Sigmoid colon (tissue), 7 donors: Measurements from ENCODE around the gene COX10. TPM values are rescaled to one million over a fixed set of nuclear protein-coding genes. Genes with fewer than 3 reads are reported as not detected.

Source experiments
- DNase-seq: peaks from one replicate; pipeline ENCODE4 v3.0.0-alpha.2; 2019
- H3K27ac ChIP-seq, 4 donors: fragments of 200-600 bp; sonication (generic); one replicate each; pipeline ENCODE4 v1.5.1; 2016 to 2019; ENCODE audit warnings: mild to moderate bottlenecking in 1 of 4
- H3K27me3 ChIP-seq, 3 donors: fragments of 200-600 bp; sonication (generic); one replicate each; pipeline ENCODE4 v1.5.1; 2019; ENCODE audit warnings: mild to moderate bottlenecking in 1 of 3
- H3K36me3 ChIP-seq, 4 donors: fragments of 200-600 bp; sonication (generic); one replicate each; pipeline ENCODE4 v1.5.1; 2016 to 2019
- H3K4me1 ChIP-seq, 4 donors: fragments of 200-600 bp; sonication (generic); one replicate each; pipeline ENCODE4 v1.5.1; 2017 to 2019
- H3K4me3 ChIP-seq, 4 donors: fragments of 200-600 bp; sonication (generic); one replicate each; pipeline ENCODE4 v1.5.1; 2017 to 2019; ENCODE audit warnings: mild to moderate bottlenecking in 2 of 4, moderate library complexity in 1 of 4
- H3K9me3 ChIP-seq, 4 donors: fragments of 200-600 bp in 3 of 4; sonication (generic) in 3 of 4; one replicate each; pipeline versions ENCODE4 v1.5.1 to v1.6.1; 2013 to 2019
- CTCF ChIP-seq, 4 experiments: fragments of 450-650 bp in 3 of 4; fragments of 200-600 bp in 1 of 4; IDR thresholded peaks; one replicate each; pipeline ENCODE4 v1.5.1; 2016 to 2019; ENCODE audit warnings: antibody characterized with exemption in 4 of 4, mild to moderate bottlenecking in 3 of 4, moderate library complexity in 2 of 4
- EP300 ChIP-seq, 4 donors: sonication (generic); formaldehyde crosslinking; IDR thresholded peaks; one replicate each; pipeline ENCODE4 v1.6.1; 2017; ENCODE audit warnings: antibody characterized with exemption in 4 of 4
- POLR2A ChIP-seq, 2 donors: fragments of 450-650 bp; IDR thresholded peaks; one replicate each; pipeline ENCODE4 v1.6.1; 2016; ENCODE audit warnings: antibody characterized with exemption in 2 of 2, mild to moderate bottlenecking in 2 of 2, moderate library complexity in 2 of 2
- POLR2AphosphoS5 ChIP-seq, 4 donors: sonication (generic); formaldehyde crosslinking; IDR thresholded peaks; one replicate each; pipeline ENCODE4 v1.6.1; 2017; ENCODE audit warnings: antibody characterized with exemption in 4 of 4
- WGBS, 2 donors: extraction: QIAGEN DNeasy Blood & Tissue Kit; methylation state at CpG; one replicate each; pipeline ENCODE4 v1.1.7; 2013; 5-methylcytosine and 5-hydroxymethylcytosine counted together
- intact Hi-C: fragments of 100-400 bp; cut with DNase I; formaldehyde crosslinking; loops from one replicate; pipeline ENCODE4 v1.15.1; 2023
- polyA plus RNA-seq, 3 donors: library from polyadenylated mRNA; stranded (reverse); fragments of 200-250 nt; gene quantifications; one replicate each; pipeline ENCODE4 v1.2.3, GENCODE V29; 2013
- total RNA-seq, 4 donors: library from RNA; depleted of rRNA; stranded (reverse); fragments of >200 nt; gene quantifications; one replicate each; pipeline ENCODE4 v1.1.0, GENCODE V29; 2016
- donor health status: healthy with polysubstance abuse.
- donor health status: Bipolar disorder and iron deficiency.
- donor health status: healthy.

COX10 gene
- total and polyA plus RNA-seq, 7 donors, result 14.4 to 23.9 (median 17.3) TPM

- peaks cover 0 to 4% (median 0%) of the 10 kb centered on the region in 4 donors for H3K9me3 ChIP-seq
- no peak for TF ChIP-seq CTCF (IDR thresholded peaks at IDR 0.05)
- TF ChIP-seq EP300 (IDR thresholded peaks at IDR 0.05), result no peak
- no peak for TF ChIP-seq POLR2AphosphoS5 (IDR thresholded peaks at IDR 0.05)
- TF ChIP-seq POLR2A (IDR thresholded peaks at IDR 0.05), result no peak
- no peak overlapping the region for H3K27ac ChIP-seq
- intact Hi-C loops, result no loop called here
- no peak for DNase-seq
- no peaks in the 10 kb centered on the region for H3K36me3 ChIP-seq
- no peaks in the 10 kb centered on the region for H3K27me3 ChIP-seq
- H3K4me3 ChIP-seq, result no peak overlapping the region
- 93% methylated on average over 2 of the region's 2 CpGs for WGBS, 2 donors
- H3K4me1 ChIP-seq, result no peaks in the 10 kb centered on the region
Measured at GRCh38 chr17:14058051-14058450, 11.3 kb upstream of the COX10 start.

- 90 to 98% methylated on average over 1 of the region's 1 CpG for WGBS, 2 donors
- Histone ChIP-seq H3K4me3 (no peak overlapping the region), H3K9me3 (peaks cover 0 to 4% (median 0%) of the 10 kb centered on the region in 4 donors), H3K27me3 (no peaks in the 10 kb centered on the region), H3K4me1 (no peaks in the 10 kb centered on the region), H3K27ac (no peak overlapping the region), H3K36me3 (no peaks in the 10 kb centered on the region)
- TF ChIP-seq EP300 (IDR thresholded peaks at IDR 0.05) (no peak), POLR2AphosphoS5 (IDR thresholded peaks at IDR 0.05) (no peak), CTCF (IDR thresholded peaks at IDR 0.05) (no peak), POLR2A (IDR thresholded peaks at IDR 0.05) (no peak)
- DNase-seq, result no peak
- intact Hi-C loops, result no loop called here
Measured at GRCh38 chr17:14060706-14061105, 8.6 kb upstream of the COX10 start.

GRCh38 chr17:14061666-14062560 lies 7.4 kb upstream of the COX10 start:
- Histone ChIP-seq H3K27me3 (no peaks in the 10 kb centered on the region), H3K4me1 (no peaks in the 10 kb centered on the region), H3K27ac (peak overlapping the region in 1 of 4 donors; percentile 69), H3K36me3 (no peaks in the 10 kb centered on the region), H3K9me3 (no peaks in the 10 kb centered on the region), H3K4me3 (no peak overlapping the region)
- no peak for DNase-seq
- TF ChIP-seq CTCF (IDR thresholded peaks at IDR 0.05) (no peak), POLR2AphosphoS5 (IDR thresholded peaks at IDR 0.05) (no peak), POLR2A (IDR thresholded peaks at IDR 0.05) (no peak), EP300 (IDR thresholded peaks at IDR 0.05) (no peak)
- intact Hi-C loops, result no loop called here
- WGBS, 2 donors, result 89 to 90% methylated on average over 10 of the region's 10 CpGs

GRCh38 chr17:14067347-14067746 lies 2.0 kb upstream of the COX10 start:
- 84 to 93% methylated on average over 1 of the region's 1 CpG for WGBS, 2 donors
- H3K4me3 ChIP-seq, result no peak overlapping the region
- intact Hi-C loops, result no loop called here

More at GRCh38 chr17:14067347-14067746, 2.0 kb upstream of the COX10 start:
- no peaks in the 10 kb centered on the region for H3K9me3 ChIP-seq
- H3K36me3 ChIP-seq, result no peaks in the 10 kb centered on the region
- no peak for DNase-seq
- peaks cover 0 to 25% (median 19%) of the 10 kb centered on the region in 4 donors for H3K4me1 ChIP-seq
- no peak overlapping the region for H3K27ac ChIP-seq
- H3K27me3 ChIP-seq, result no peaks in the 10 kb centered on the region
- TF ChIP-seq EP300 (IDR thresholded peaks at IDR 0.05) (no peak), POLR2A (IDR thresholded peaks at IDR 0.05) (no peak), CTCF (IDR thresholded peaks at IDR 0.05) (no peak), POLR2AphosphoS5 (IDR thresholded peaks at IDR 0.05) (no peak)
